NT2/D1 (cell line): ENCODE measurements around the gene DSCAML1.

Experiments
- SUZ12 ChIP-seq: IDR thresholded peaks from 2 replicates; pipeline ENCODE4 v1.6.1; 2011; ENCODE audit not compliant: insufficient read length, insufficient read depth; ENCODE audit errors: extremely low read depth
- YY1 ChIP-seq: IDR thresholded peaks from 2 replicates; pipeline ENCODE4 v1.6.1; 2011; ENCODE audit not compliant: insufficient read length, insufficient read depth
- ZNF274 ChIP-seq: IDR thresholded peaks from 2 replicates; pipeline ENCODE4 v1.6.1; 2011; ENCODE audit warnings: mild to moderate bottlenecking, low read depth, low read length

GRCh38 chr11:117502779-117503100, 294.3 kb downstream of the DSCAML1 start:
- no peak for TF ChIP-seq YY1
- TF ChIP-seq SUZ12 = no peak
- no peak for TF ChIP-seq ZNF274
